Measurements from ENCODE around the gene TRIM54.
A peak's percentile ranks its signal among the peaks of the same experiment; 100 is the strongest.
"Not testable (repeated sequence)": the region's sequence is repeated elsewhere in the genome, so short reads cannot be mapped to it uniquely, and the experiment has no call there.

The TRIM54 gene

DNA sequence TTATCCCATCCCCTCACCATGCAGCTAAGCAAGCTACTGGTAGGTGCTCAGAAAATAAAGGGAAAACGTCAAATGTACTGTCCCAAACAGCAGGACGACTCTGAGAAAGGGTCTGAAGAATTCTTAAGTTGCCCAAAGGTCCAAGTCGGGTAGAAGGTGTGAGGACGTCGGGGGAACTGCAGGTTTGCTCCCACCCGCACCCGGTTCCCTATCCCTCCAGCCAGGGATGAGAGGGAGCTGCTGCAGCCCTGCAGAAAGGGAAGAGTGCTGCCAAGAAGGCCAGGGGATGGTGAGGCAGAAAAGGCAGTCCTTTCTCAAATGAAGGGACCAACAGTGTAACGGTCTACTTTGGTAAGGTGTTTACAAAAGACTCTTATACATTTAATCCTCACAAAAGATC lies 32.9 kb downstream of the TRIM54 start:
- H3K79me2 ChIP-seq (ENCODE audit: control insufficient read depth, insufficient read depth, low read length, poor library complexity) = no peaks in the 10 kb centered on the region
- no peak overlapping the region for H3K4me3 ChIP-seq (ENCODE audit: low read depth, low read length)
- H3K4me1 ChIP-seq (ENCODE audit: control insufficient read depth in 1 of 2, insufficient read depth in 2 of 2, low read length in 2 of 2) = peaks cover 0 to 4% of the 10 kb centered on the region in 2 experiments
- no peak overlapping the region for H4K91ac ChIP-seq (ENCODE audit: low read depth, low read length)
- H2AFZ ChIP-seq (ENCODE audit: insufficient read depth, low read length, poor library complexity) = no peak overlapping the region
- H3K14ac ChIP-seq (ENCODE audit: low read length) = no peak overlapping the region
- WGBS (ENCODE audit: extremely low coverage, insufficient coverage, insufficient read length) = no CpG with 5 or more reads among the region's 8 CpGs
- H2BK12ac ChIP-seq (ENCODE audit: low read length) = no peak overlapping the region
- no peak overlapping the region for H3K4ac ChIP-seq (ENCODE audit: low read depth, low read length)
- no peak overlapping the region for H2BK120ac ChIP-seq (ENCODE audit: insufficient read depth, low read length, poor library complexity)
- no peak for DNase-seq
- no peak overlapping the region for H2BK5ac ChIP-seq (ENCODE audit: low read depth, low read length, poor library complexity)
- H3K9me3 ChIP-seq (ENCODE audit: insufficient read depth, low read depth, low read length) = peaks cover 1% of the 10 kb centered on the region
- no peak overlapping the region for H2AK5ac ChIP-seq (ENCODE audit: low read length)
- H3K79me1 ChIP-seq (ENCODE audit: low read length) = no peaks in the 10 kb centered on the region
- no peak overlapping the region for H4K8ac ChIP-seq (ENCODE audit: low read depth, low read length)
- H3K18ac ChIP-seq (ENCODE audit: low read length) = no peak overlapping the region
- H3K27me3 ChIP-seq (ENCODE audit: insufficient read depth, low read length) = no peaks in the 10 kb centered on the region
- no peak overlapping the region for H3K23ac ChIP-seq (ENCODE audit: low read length)
- no peak overlapping the region for H3K4me2 ChIP-seq (ENCODE audit: low read length)
- H3K9ac ChIP-seq (ENCODE audit: low read length) = no peak overlapping the region
- H3K27ac ChIP-seq (ENCODE audit: low read depth, low read length) = no peak overlapping the region
- peaks cover 5 to 9% of the 10 kb centered on the region in 2 experiments for H3K36me3 ChIP-seq (ENCODE audit: control insufficient read depth in 1 of 2, insufficient read depth in 2 of 2, low read length in 2 of 2)
- H4K12ac ChIP-seq (ENCODE audit: low read depth, low read length) = no peak overlapping the region

DNA sequence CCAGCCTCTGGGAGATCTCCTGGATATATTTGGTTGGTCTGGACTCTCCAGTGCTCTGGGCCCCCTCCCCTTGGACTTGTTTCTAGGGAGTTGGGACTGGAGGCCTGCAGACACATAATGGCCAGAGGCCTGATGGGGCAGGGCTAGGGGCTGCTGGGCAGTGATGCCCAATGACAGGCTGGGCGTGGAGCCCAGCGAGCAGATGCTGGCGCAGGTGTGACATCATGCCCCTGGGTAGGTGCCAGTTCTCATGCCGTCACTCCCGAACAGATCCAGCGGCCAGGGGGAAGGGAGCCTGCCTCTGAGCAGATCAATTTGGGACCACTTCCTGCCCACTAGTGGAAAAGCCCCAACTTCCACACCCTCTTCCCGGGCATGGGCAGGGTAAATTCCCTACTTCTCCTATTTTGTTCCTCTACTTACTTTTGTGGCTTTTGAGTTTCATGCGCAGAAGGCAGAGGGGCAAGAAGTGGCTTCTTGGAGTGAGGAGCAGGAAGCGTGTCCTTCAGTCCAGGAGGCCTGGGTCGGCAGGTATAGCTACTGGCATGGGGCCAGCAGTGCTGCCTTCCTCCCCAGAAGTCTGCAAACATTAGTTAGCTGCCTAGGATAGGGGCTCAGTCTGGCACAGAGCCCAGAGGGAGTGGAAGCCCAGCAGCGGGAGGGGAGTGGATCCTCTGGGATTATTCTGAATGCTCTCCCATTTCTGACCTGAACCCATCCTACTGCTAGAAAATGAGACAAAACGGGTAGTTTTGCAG lies 34.6 kb downstream of the TRIM54 start:
- Histone ChIP-seq H2AK5ac (ENCODE audit: low read length) (no peak overlapping the region), H3K79me1 (ENCODE audit: low read length) (peaks cover 3% of the 10 kb centered on the region), H2BK120ac (ENCODE audit: insufficient read depth, low read length, poor library complexity) (no peak overlapping the region), H3K36me3 (ENCODE audit: control insufficient read depth in 1 of 2, insufficient read depth in 2 of 2, low read length in 2 of 2) (peaks cover 4 to 5% of the 10 kb centered on the region in 2 experiments), H3K14ac (ENCODE audit: low read length) (no peak overlapping the region), H4K8ac (ENCODE audit: low read depth, low read length) (no peak overlapping the region), H2BK12ac (ENCODE audit: low read length) (no peak overlapping the region), H3K18ac (ENCODE audit: low read length) (no peak overlapping the region), H3K27ac (ENCODE audit: low read depth, low read length) (no peak overlapping the region), H3K4ac (ENCODE audit: low read depth, low read length) (no peak overlapping the region), H3K27me3 (ENCODE audit: insufficient read depth, low read length) (no peaks in the 10 kb centered on the region), H2BK5ac (ENCODE audit: low read depth, low read length, poor library complexity) (no peak overlapping the region), H3K9me3 (ENCODE audit: insufficient read depth, low read depth, low read length) (no peaks in the 10 kb centered on the region), H3K79me2 (ENCODE audit: control insufficient read depth, insufficient read depth, low read length, poor library complexity) (no peaks in the 10 kb centered on the region), H3K4me2 (ENCODE audit: low read length) (no peak overlapping the region), H4K12ac (ENCODE audit: low read depth, low read length) (no peak overlapping the region), H4K91ac (ENCODE audit: low read depth, low read length) (no peak overlapping the region), H3K9ac (ENCODE audit: low read length) (no peak overlapping the region), H3K23ac (ENCODE audit: low read length) (no peak overlapping the region), H2AFZ (ENCODE audit: insufficient read depth, low read length, poor library complexity) (no peak overlapping the region), H3K4me3 (ENCODE audit: low read depth, low read length) (no peak overlapping the region), H3K4me1 (ENCODE audit: control insufficient read depth in 1 of 2, insufficient read depth in 2 of 2, low read length in 2 of 2) (peaks cover 9 to 12% of the 10 kb centered on the region in 2 experiments)
- no peak for DNase-seq
- no CpG with 5 or more reads among the region's 12 CpGs for WGBS (ENCODE audit: extremely low coverage, insufficient coverage, insufficient read length)

DNA sequence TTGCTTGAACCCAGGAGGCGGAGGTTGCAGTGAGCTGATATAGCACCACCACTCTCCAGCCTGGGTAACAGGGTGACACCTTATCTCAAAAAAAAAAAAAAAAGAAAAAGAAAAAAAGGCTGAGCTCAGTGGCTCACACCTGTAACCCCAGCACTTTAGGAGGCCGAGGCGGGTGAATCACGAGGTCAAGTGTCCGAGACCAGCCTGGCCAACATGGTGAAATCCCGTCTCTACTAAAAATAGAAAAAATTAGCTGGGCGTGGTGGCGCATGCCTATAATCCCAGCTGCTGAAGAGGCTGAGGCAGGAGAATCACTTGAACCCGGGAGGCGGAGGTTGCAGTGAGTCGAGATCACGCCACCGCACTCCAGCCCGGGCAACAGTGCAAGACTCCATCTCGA lies 37.6 kb downstream of the TRIM54 start:
- WGBS (ENCODE audit: extremely low coverage, insufficient coverage, insufficient read length) = no CpG with 5 or more reads among the region's 15 CpGs
- H3K36me3 ChIP-seq (ENCODE audit: control insufficient read depth in 1 of 2, insufficient read depth in 2 of 2, low read length in 2 of 2); H3K23ac ChIP-seq (ENCODE audit: low read length); H3K9ac ChIP-seq (ENCODE audit: low read length); DNase-seq; H4K91ac ChIP-seq (ENCODE audit: low read depth, low read length); H3K27me3 ChIP-seq (ENCODE audit: insufficient read depth, low read length); H3K4ac ChIP-seq (ENCODE audit: low read depth, low read length); H2BK5ac ChIP-seq (ENCODE audit: low read depth, low read length, poor library complexity); H4K12ac ChIP-seq (ENCODE audit: low read depth, low read length); H2AFZ ChIP-seq (ENCODE audit: insufficient read depth, low read length, poor library complexity); H2BK12ac ChIP-seq (ENCODE audit: low read length); H2BK120ac ChIP-seq (ENCODE audit: insufficient read depth, low read length, poor library complexity); H3K4me3 ChIP-seq (ENCODE audit: low read depth, low read length); H3K9me3 ChIP-seq (ENCODE audit: insufficient read depth, low read depth, low read length); H4K8ac ChIP-seq (ENCODE audit: low read depth, low read length); H3K4me2 ChIP-seq (ENCODE audit: low read length); H3K27ac ChIP-seq (ENCODE audit: low read depth, low read length); H3K18ac ChIP-seq (ENCODE audit: low read length); H2AK5ac ChIP-seq (ENCODE audit: low read length); H3K14ac ChIP-seq (ENCODE audit: low read length): not testable (repeated sequence)
- Histone ChIP-seq H3K4me1 (ENCODE audit: control insufficient read depth in 1 of 2, insufficient read depth in 2 of 2, low read length in 2 of 2) (peaks cover 14 to 17% of the 10 kb centered on the region in 2 experiments), H3K79me2 (ENCODE audit: control insufficient read depth, insufficient read depth, low read length, poor library complexity) (peaks cover 12% of the 10 kb centered on the region), H3K79me1 (ENCODE audit: low read length) (peaks cover 18% of the 10 kb centered on the region)

DNA sequence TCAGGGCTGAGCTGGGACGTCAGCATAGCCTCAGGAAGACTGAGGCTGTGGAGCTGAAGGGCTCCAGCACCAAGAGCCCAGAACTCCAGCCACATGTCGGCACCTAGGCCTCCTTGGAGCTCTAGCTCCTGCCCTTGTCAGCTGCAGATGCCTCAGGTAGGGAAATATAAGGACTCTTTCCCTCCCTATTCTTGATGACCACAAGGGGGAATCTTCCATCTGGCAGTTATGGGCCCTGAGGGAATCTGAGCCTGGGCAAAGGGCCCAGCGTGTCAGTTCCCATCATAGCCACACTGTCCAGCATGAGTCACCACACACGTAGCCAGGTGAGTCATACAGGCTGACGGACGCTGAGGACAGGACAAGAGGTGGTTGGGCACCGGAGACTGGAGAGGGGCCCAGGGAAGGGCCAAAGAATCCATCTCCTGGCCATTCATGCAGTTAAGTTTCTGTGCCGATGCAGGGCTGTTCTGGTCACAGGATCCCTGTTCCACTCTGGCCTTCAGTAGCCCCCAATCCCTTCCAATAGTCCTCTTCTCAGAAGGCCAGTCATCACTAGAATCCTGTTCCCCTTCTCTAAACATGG lies 38.8 kb downstream of the TRIM54 start:
- H3K36me3 ChIP-seq (ENCODE audit: control insufficient read depth in 1 of 2, insufficient read depth in 2 of 2, low read length in 2 of 2) = peaks cover 5 to 6% of the 10 kb centered on the region in 2 experiments
- H2BK12ac ChIP-seq (ENCODE audit: low read length) = no peak overlapping the region
- H3K4ac ChIP-seq (ENCODE audit: low read depth, low read length) = no peak overlapping the region
- H2BK120ac ChIP-seq (ENCODE audit: insufficient read depth, low read length, poor library complexity) = no peak overlapping the region
- peak; percentile 97 to 99 for DNase-seq
- no peak overlapping the region for H3K14ac ChIP-seq (ENCODE audit: low read length)
- H2AFZ ChIP-seq (ENCODE audit: insufficient read depth, low read length, poor library complexity) = no peak overlapping the region
- H3K4me1 ChIP-seq (ENCODE audit: control insufficient read depth in 1 of 2, insufficient read depth in 2 of 2, low read length in 2 of 2) = peaks cover 14 to 17% of the 10 kb centered on the region in 2 experiments
- peak overlapping the region; percentile 51 for H3K4me2 ChIP-seq (ENCODE audit: low read length)
- no peak overlapping the region for H4K12ac ChIP-seq (ENCODE audit: low read depth, low read length)
- peaks cover 12% of the 10 kb centered on the region for H3K79me2 ChIP-seq (ENCODE audit: control insufficient read depth, insufficient read depth, low read length, poor library complexity)
- H3K79me1 ChIP-seq (ENCODE audit: low read length) = peaks cover 18% of the 10 kb centered on the region
- whole genome bisulfite sequencing (ENCODE audit: extremely low coverage, insufficient coverage, insufficient read length) = no CpG with 5 or more reads among the region's 8 CpGs
- no peak overlapping the region for H2AK5ac ChIP-seq (ENCODE audit: low read length)
- peak overlapping the region; percentile 40 for H4K91ac ChIP-seq (ENCODE audit: low read depth, low read length)
- H3K18ac ChIP-seq (ENCODE audit: low read length) = no peak overlapping the region
- H3K23ac ChIP-seq (ENCODE audit: low read length) = no peak overlapping the region
- no peak overlapping the region for H2BK5ac ChIP-seq (ENCODE audit: low read depth, low read length, poor library complexity)
- H3K4me3 ChIP-seq (ENCODE audit: low read depth, low read length) = no peak overlapping the region
- H3K27me3 ChIP-seq (ENCODE audit: insufficient read depth, low read length) = no peaks in the 10 kb centered on the region
- no peak overlapping the region for H4K8ac ChIP-seq (ENCODE audit: low read depth, low read length)
- H3K9ac ChIP-seq (ENCODE audit: low read length) = peak overlapping the region; percentile 26
- peak overlapping the region; percentile 88 for H3K27ac ChIP-seq (ENCODE audit: low read depth, low read length)
- no peaks in the 10 kb centered on the region for H3K9me3 ChIP-seq (ENCODE audit: insufficient read depth, low read depth, low read length)
